HEK293 (cell line): ENCODE measurements around the gene SMLR1.

Source experiments
- CTCF ChIA-PET: fragments of 350-600 bp; formaldehyde crosslinking; extraction: SDS; loops from one replicate; lab custom pipeline; 2021; ENCODE audit warnings: antibody characterized with exemption; lab: Yijun Ruan, JAX
- POLR2A ChIA-PET: fragments of 300-600 bp; formaldehyde crosslinking; extraction: SDS; loops from one replicate; lab custom pipeline; 2020; ENCODE audit warnings: antibody characterized with exemption, inconsistent platforms; lab: Yijun Ruan, JAX
- H3K27ac ChIP-seq: fragments of 200-500 bp; sonication (Bioruptor generic); 2 replicates; pipeline ENCODE4 v1.5.1; 2014; ENCODE audit warnings: low read depth, low read length, control low read depth, inconsistent platforms; ENCODE audit errors: extremely low read depth
- H3K36me3 ChIP-seq, 2 experiments: fragments of 200-500 bp in 1 of 2; sonication (Bioruptor generic) in 1 of 2; 1 replicate in 1 of 2; 2 replicates in 1 of 2; pipeline ENCODE4 v1.5.1; 2014 to 2017; ENCODE audit warnings: inconsistent platforms in 2 of 2, low read length in 2 of 2; ENCODE audit not compliant: control insufficient read depth in 2 of 2, insufficient read depth in 1 of 2
- H3K4me1 ChIP-seq: fragments of 200-500 bp; sonication (Bioruptor generic); 2 replicates; pipeline ENCODE4 v1.5.1; 2014; ENCODE audit warnings: mild to moderate bottlenecking, low read length, inconsistent platforms; ENCODE audit not compliant: control insufficient read depth, insufficient read depth
- H3K4me3 ChIP-seq: 2 replicates; pipeline ENCODE4 v1.5.1; 2011; ENCODE audit warnings: low read depth, mild to moderate bottlenecking, control low read depth, low read length, moderate library complexity
- H3K9me3 ChIP-seq: fragments of 200-500 bp; sonication (Bioruptor generic); 2 replicates; pipeline ENCODE4 v1.5.1; 2014; ENCODE audit warnings: low read depth, low read length, inconsistent platforms; ENCODE audit not compliant: control insufficient read depth, insufficient read depth
- GLI2 ChIP-seq: fragments of 450-650 bp; formaldehyde crosslinking; IDR thresholded peaks from 2 replicates; pipeline ENCODE4; 2017; ENCODE audit warnings: missing biosample characterization, missing genetic modification characterization, low read depth, borderline replicate concordance
- GLI4 ChIP-seq: fragments of 450-650 bp; formaldehyde crosslinking; IDR thresholded peaks from 2 replicates; pipeline ENCODE4 v1.5.1; 2016; ENCODE audit warnings: missing biosample characterization, missing genetic modification characterization
- MYNN ChIP-seq: fragments of 450-650 bp; formaldehyde crosslinking; IDR thresholded peaks from 2 replicates; pipeline ENCODE4 v1.5.1; 2016; ENCODE audit warnings: missing biosample characterization, missing genetic modification characterization, borderline replicate concordance
- ZFP69B ChIP-seq: fragments of 450-650 bp; formaldehyde crosslinking; IDR thresholded peaks from 2 replicates; pipeline ENCODE4 v1.5.1; 2016; ENCODE audit warnings: missing biosample characterization, missing genetic modification characterization
- ZNF10 ChIP-seq: fragments of 450-650 bp; formaldehyde crosslinking; IDR thresholded peaks from 2 replicates; pipeline ENCODE4 v1.5.1; 2017; ENCODE audit warnings: missing biosample characterization, missing genetic modification characterization
- ZNF2 ChIP-seq: fragments of 450-650 bp; formaldehyde crosslinking; IDR thresholded peaks from 2 replicates; pipeline ENCODE4 v1.5.1; 2016; ENCODE audit warnings: missing biosample characterization, missing genetic modification characterization
- ZNF211 ChIP-seq: fragments of 450-650 bp; formaldehyde crosslinking; IDR thresholded peaks from 2 replicates; pipeline ENCODE4 v1.5.1; 2016; ENCODE audit warnings: low read depth, missing biosample characterization, missing genetic modification characterization
- ZNF223 ChIP-seq: fragments of 450-650 bp; formaldehyde crosslinking; IDR thresholded peaks from 2 replicates; pipeline ENCODE4 v1.5.1; 2016; ENCODE audit warnings: missing biosample characterization, missing genetic modification characterization
- ZNF248 ChIP-seq: fragments of 450-650 bp; formaldehyde crosslinking; IDR thresholded peaks from 2 replicates; pipeline ENCODE4 v1.5.1; 2017; ENCODE audit warnings: missing biosample characterization, missing genetic modification characterization
- ZNF292 ChIP-seq: fragments of 450-650 bp; formaldehyde crosslinking; IDR thresholded peaks from 2 replicates; pipeline ENCODE4 v1.5.1; 2016; ENCODE audit warnings: low read depth, missing biosample characterization, missing genetic modification characterization, borderline replicate concordance
- ZNF366 ChIP-seq: fragments of 450-650 bp; formaldehyde crosslinking; conservative IDR thresholded peaks from 2 replicates; pipeline ENCODE4 v1.5.1; 2016; ENCODE audit warnings: missing biosample characterization, missing genetic modification characterization
- ZNF530 ChIP-seq: fragments of 450-650 bp; formaldehyde crosslinking; IDR thresholded peaks from 2 replicates; pipeline ENCODE4 v1.5.1; 2016; ENCODE audit warnings: low read depth, missing biosample characterization, missing genetic modification characterization
- ZNF549 ChIP-seq: fragments of 450-650 bp; IDR thresholded peaks from 2 replicates; pipeline ENCODE4 v1.5.1; 2018; ENCODE audit warnings: missing biosample characterization, missing genetic modification characterization, mild to moderate bottlenecking, inconsistent platforms, moderate library complexity
- ZNF558 ChIP-seq: fragments of 450-650 bp; formaldehyde crosslinking; IDR thresholded peaks from 2 replicates; pipeline ENCODE4 v1.5.1; 2016; ENCODE audit warnings: missing biosample characterization, missing genetic modification characterization
- ZNF701 ChIP-seq: fragments of 450-650 bp; formaldehyde crosslinking; IDR thresholded peaks from 2 replicates; pipeline ENCODE4 v1.5.1; 2016; ENCODE audit warnings: missing biosample characterization, missing genetic modification characterization
- ZNF843 ChIP-seq: fragments of 450-650 bp; formaldehyde crosslinking; IDR thresholded peaks from 2 replicates; pipeline ENCODE4 v1.5.1; 2016; ENCODE audit warnings: missing biosample characterization, missing genetic modification characterization
- TF ChIP-seq, protein P1 (sequence below): fragments of 450-650 bp; formaldehyde crosslinking; IDR thresholded peaks from 2 replicates; pipeline ENCODE4 v1.5.1; 2017; ENCODE audit warnings: missing biosample characterization, missing genetic modification characterization
- TF ChIP-seq, protein P2 (sequence below): fragments of 450-650 bp; formaldehyde crosslinking; IDR thresholded peaks from 2 replicates; pipeline ENCODE4 v1.5.1; 2016; ENCODE audit warnings: missing biosample characterization, missing genetic modification characterization
- TF ChIP-seq, protein P3 (sequence below): IDR thresholded peaks from 2 replicates; pipeline ENCODE4 v1.6.1; 2011; ENCODE audit warnings: mild to moderate bottlenecking, low read depth, low read length, borderline replicate concordance

Gene SMLR1

DNA sequence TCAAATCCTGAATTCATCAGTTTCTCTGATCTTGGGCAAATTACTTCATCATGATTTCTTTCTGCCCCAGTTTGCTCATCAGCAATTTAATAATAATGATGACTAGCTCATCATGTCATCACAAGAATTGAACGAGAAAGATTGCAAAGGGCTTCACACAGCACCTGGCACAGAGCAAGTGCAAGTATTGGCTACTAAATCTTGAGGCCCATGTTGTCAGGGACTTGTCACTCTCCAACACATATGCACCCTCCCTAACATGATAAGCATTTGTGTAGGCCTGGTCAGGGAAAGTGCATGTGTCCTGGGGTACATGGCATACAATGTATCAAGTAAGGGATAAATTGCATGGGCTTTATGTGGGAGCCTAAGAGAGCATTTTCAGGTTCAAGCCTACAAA is 6.4 kb downstream of the SMLR1 start:
- CTCF ChIA-PET = interaction anchor here (0.6 to 1.7 kb wide), 6 partner anchors 10 to 586 kb away, joined by 3 to 8 read pairs (median 4); no protein-coding TSS in a partner anchor
- TF ChIP-seq ZNF2 (no peak), ZNF10 (no peak)
- TF ChIP-seq, protein P1, sequence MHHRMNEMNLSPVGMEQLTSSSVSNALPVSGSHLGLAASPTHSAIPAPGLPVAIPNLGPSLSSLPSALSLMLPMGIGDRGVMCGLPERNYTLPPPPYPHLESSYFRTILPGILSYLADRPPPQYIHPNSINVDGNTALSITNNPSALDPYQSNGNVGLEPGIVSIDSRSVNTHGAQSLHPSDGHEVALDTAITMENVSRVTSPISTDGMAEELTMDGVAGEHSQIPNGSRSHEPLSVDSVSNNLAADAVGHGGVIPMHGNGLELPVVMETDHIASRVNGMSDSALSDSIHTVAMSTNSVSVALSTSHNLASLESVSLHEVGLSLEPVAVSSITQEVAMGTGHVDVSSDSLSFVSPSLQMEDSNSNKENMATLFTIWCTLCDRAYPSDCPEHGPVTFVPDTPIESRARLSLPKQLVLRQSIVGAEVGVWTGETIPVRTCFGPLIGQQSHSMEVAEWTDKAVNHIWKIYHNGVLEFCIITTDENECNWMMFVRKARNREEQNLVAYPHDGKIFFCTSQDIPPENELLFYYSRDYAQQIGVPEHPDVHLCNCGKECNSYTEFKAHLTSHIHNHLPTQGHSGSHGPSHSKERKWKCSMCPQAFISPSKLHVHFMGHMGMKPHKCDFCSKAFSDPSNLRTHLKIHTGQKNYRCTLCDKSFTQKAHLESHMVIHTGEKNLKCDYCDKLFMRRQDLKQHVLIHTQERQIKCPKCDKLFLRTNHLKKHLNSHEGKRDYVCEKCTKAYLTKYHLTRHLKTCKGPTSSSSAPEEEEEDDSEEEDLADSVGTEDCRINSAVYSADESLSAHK (tag by site-specific recombination) = no peak
- TF ChIP-seq, all 188 proteins: peak for 0
- no peak overlapping the region for H3K4me3 ChIP-seq
- no peaks in the 10 kb centered on the region for H3K36me3 ChIP-seq
- H3K9me3 ChIP-seq = no peaks in the 10 kb centered on the region
- no peaks in the 10 kb centered on the region for H3K4me1 ChIP-seq
- POLR2A ChIA-PET = no interaction called here
- H3K27ac ChIP-seq = no peak overlapping the region

DNA sequence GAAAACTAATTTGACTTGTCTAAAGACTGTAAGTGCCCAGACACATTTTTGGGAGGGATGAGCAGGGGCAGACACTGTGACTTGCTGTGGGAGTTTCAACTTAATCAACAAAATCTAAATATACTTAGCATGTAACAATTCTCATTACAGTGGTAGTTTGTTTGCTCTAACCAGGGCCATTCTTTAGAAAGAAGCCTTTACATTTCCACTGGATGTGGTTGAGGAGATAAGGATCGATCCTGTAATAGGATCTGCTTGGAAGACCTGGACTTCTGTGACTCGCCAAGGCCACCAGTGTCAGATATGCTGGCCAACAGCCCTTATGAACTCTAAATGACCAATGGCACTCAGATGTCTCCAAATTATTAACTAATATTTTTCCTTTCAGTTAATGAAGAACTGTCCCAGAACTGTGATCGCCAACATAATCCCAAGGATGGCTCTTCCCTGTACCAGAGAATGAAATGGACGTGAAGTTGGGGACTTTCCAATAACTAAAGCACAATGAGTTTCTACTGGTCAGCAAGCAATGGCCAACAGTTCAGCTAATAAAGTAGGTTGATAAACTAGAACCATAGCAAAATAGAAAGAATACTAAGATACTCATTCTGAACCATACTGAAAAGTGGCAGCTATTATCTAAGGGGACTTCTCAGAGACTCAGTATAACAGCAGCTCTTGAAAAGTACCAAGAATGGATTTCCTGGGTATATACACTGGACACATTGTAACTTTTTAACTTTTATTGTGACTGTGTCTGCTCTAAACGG is 7.5 kb downstream of the SMLR1 start:
- Histone ChIP-seq H3K36me3 (peaks cover 0 to 5% of the 10 kb centered on the region in 2 experiments; a peak in 1 of 3 replicates), H3K9me3 (no peaks in the 10 kb centered on the region), H3K27ac (no peak overlapping the region), H3K4me3 (no peak overlapping the region), H3K4me1 (no peaks in the 10 kb centered on the region)
- TF ChIP-seq ZNF558 (tag by site-specific recombination) = no peak
- no peak for TF ChIP-seq GLI4
- no peak for TF ChIP-seq ZNF248 (tag by site-specific recombination)
- POLR2A ChIA-PET = no interaction called here
- CTCF ChIA-PET = interaction anchor here (0.7 to 1.7 kb wide), 6 partner anchors 8 to 1335 kb away, joined by 3 to 8 read pairs (median 4); no protein-coding TSS in a partner anchor

DNA sequence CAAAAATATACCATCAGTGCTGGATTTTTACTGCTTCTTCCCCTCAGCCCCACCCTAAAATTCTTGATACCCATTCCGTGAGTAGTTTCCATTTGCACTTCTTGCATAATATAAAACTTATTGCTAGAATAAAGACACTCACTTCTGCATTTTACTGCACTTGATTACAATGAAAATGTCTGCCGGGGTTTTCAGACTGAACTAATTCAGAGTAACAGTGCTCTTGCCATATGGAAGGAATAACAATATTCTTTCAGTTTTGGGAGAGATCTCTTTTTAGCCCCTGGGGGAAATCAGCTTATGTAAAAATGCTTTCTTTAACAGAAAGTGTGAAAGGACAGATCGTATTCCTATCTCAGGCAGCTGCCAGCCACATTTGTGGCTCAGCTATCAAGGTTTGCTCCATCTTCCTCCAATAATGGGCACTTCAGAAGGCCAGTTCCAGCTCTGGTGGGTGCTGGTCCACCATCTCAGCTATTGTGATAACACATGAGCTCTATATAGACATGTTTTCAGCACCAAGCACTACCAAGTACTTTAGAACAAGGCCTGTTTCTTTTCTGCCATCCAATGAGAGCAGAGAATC is 8.9 kb downstream of the SMLR1 start:
- H3K4me3 ChIP-seq = no peak overlapping the region
- ChIA-PET CTCF (no interaction called here), POLR2A (no interaction called here)
- no peaks in the 10 kb centered on the region for H3K9me3 ChIP-seq
- H3K27ac ChIP-seq = no peak overlapping the region
- no peaks in the 10 kb centered on the region for H3K4me1 ChIP-seq
- TF ChIP-seq ZNF292 (tag by site-specific recombination) (no peak), MYNN (tag by site-specific recombination) (no peak), ZNF211 (no peak), ZNF530 (tag by site-specific recombination) (no peak), ZNF843 (no peak), ZNF10 (no peak), ZNF223 (no peak), ZFP69B (no peak), ZNF701 (tag by site-specific recombination) (no peak), GLI2 (no peak), ZNF549 (no peak), ZNF366 (tag by site-specific recombination) (no peak)
- TF ChIP-seq, protein P2, sequence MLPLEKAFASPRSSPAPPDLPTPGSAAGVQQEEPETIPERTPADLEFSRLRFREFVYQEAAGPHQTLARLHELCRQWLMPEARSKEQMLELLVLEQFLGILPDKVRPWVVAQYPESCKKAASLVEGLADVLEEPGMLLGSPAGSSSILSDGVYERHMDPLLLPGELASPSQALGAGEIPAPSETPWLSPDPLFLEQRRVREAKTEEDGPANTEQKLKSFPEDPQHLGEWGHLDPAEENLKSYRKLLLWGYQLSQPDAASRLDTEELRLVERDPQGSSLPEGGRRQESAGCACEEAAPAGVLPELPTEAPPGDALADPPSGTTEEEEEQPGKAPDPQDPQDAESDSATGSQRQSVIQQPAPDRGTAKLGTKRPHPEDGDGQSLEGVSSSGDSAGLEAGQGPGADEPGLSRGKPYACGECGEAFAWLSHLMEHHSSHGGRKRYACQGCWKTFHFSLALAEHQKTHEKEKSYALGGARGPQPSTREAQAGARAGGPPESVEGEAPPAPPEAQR (tag by site-specific recombination) = no peak
- TF ChIP-seq, protein P3, sequence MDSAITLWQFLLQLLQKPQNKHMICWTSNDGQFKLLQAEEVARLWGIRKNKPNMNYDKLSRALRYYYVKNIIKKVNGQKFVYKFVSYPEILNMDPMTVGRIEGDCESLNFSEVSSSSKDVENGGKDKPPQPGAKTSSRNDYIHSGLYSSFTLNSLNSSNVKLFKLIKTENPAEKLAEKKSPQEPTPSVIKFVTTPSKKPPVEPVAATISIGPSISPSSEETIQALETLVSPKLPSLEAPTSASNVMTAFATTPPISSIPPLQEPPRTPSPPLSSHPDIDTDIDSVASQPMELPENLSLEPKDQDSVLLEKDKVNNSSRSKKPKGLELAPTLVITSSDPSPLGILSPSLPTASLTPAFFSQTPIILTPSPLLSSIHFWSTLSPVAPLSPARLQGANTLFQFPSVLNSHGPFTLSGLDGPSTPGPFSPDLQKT = no peak
- peaks cover 0 to 5% of the 10 kb centered on the region in 2 experiments; a peak in 1 of 3 replicates for H3K36me3 ChIP-seq
